Subcutaneous adipose tissue (tissue), 4 donors: Measurements from ENCODE around the gene TST. TPM values are rescaled to one million over a fixed set of nuclear protein-coding genes. Genes with fewer than 3 reads are reported as not detected.

ENCODE experiments used
- CTCF ChIP-seq: fragments of 450-650 bp; IDR thresholded peaks from one replicate; pipeline ENCODE4 v1.5.1; 2016; ENCODE audit warnings: low read depth, mild to moderate bottlenecking, control low read depth, antibody characterized with exemption, moderate library complexity
- total RNA-seq, 4 donors: library from RNA; depleted of rRNA; stranded (reverse); fragments of >200 nt; gene quantifications; one replicate each; pipeline ENCODE4 v1.1.0, GENCODE V29; 2016

The TST gene
- total RNA-seq, result 100 to 1,000 TPM in 1 of 4 donors, 10 to 100 TPM in 3; 54.7 to 141 (median 70.5) TPM

GRCh38 chr22:37019309-37020191, at the start of gene TST, which contains the start of gene MPST:
Gene TST, minus strand, starts transcription at chr22:37019447. Its CDS starts 715 bp downstream, at chr22:37018732.
Gene MPST, plus strand, starts transcription at chr22:37019742. Its CDS starts 95 bp downstream, at chr22:37019837.
- no peak for TF ChIP-seq CTCF

- TF ChIP-seq CTCF, result no peak
These were observed 49.6 kb upstream of the TST start for GRCh38 chr22:37068859-37069258.

- TF ChIP-seq CTCF, result no peak
These were observed 48.2 kb upstream of the TST start for GRCh38 chr22:37067428-37067827.

- TF ChIP-seq CTCF, result no peak
These were observed 46.7 kb upstream of the TST start for GRCh38 chr22:37065961-37066360.

- no peak for TF ChIP-seq CTCF
These were observed 45.9 kb upstream of the TST start for GRCh38 chr22:37065180-37065579.

GRCh38 chr22:37064553-37064952, 45.3 kb upstream of the TST start:
- TF ChIP-seq CTCF, result no peak
